LNCAP (cell line): ENCODE data around the gene NTM.

Experiments used
- CTCF ChIP-seq: fragments of 450-650 bp; IDR thresholded peaks from 2 replicates; pipeline ENCODE4 v1.5.1; 2017; ENCODE audit warnings: mild to moderate bottlenecking

The NTM gene

GRCh38 chr11:131849485-131849884 lies 479.1 kb downstream of the NTM start:
- no peak for TF ChIP-seq CTCF

- no peak for TF ChIP-seq CTCF
These were observed 480.1 kb downstream of the NTM start for GRCh38 chr11:131850507-131850906.

- no peak for TF ChIP-seq CTCF
These were observed 481.7 kb downstream of the NTM start for GRCh38 chr11:131851964-131852755.

- no peak for TF ChIP-seq CTCF
These were observed 482.3 kb downstream of the NTM start for GRCh38 chr11:131852757-131853156.

GRCh38 chr11:131854391-131854790 lies 484.0 kb downstream of the NTM start:
- no peak for TF ChIP-seq CTCF

GRCh38 chr11:131855320-131855719 lies 484.9 kb downstream of the NTM start:
- TF ChIP-seq CTCF, result no peak

GRCh38 chr11:131857246-131857645 lies 486.8 kb downstream of the NTM start:
- TF ChIP-seq CTCF, result no peak

- no peak for TF ChIP-seq CTCF
These were observed 488.1 kb downstream of the NTM start for GRCh38 chr11:131858505-131858904.
